K562 treated with DMSO at 1 percent for 24 hours (cell line): ENCODE data around the gene PRR3. TPM values are rescaled to one million over a fixed set of nuclear protein-coding genes. Genes with fewer than 3 reads are reported as not detected.

Experiments
- total RNA-seq: library from RNA; unstranded; fragments of 300-600 nt; gene quantifications from 2 replicates; pipeline ENCODE4 v1.2.3, GENCODE V29; 2022; ENCODE audit warnings: low read depth; ENCODE audit not compliant: insufficient read depth

The PRR3 gene
- 14.6 and 16.6 TPM in 2 replicates for total RNA-seq

DNA sequence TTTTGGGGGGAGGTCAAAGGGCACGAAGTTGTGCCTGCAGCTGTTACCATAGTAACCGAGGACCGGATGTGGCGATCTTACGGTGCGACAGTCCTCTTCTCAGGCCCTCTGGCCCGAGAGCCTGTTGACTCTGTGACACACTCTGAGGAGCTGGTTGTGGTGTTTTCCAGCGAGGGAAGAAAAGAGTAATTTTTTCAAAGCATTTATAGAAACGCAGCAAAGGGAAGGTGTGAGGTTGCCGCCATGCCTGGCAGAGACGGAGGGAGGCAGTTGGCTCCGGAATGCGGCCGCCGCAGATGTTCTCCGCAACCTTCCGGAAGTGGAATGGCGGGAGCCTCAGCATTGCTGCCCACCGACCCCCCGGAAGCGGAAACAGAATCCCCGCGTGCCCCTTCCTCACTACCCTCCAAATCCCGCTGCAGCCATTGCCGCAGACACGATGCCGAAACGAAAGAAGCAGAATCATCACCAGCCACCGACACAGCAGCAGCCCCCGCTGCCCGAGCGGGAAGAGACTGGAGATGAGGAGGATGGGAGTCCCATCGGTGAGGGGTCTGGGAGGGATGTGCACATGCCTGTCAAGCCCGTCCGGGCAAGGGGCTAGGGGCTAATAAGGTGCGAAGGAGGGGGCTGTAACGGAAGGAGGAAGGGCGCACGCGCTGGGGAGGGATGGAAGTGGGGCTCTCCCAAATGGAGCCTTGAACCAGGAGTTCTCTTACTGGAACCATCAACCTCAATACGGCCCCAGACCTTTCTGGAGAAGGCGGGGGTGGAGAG, at the start of gene PRR3:
PRR3 (plus strand) TSS at position 390 of the 777 bp plus-strand sequence; CDS start at position 440, 50 bp downstream.

DNA sequence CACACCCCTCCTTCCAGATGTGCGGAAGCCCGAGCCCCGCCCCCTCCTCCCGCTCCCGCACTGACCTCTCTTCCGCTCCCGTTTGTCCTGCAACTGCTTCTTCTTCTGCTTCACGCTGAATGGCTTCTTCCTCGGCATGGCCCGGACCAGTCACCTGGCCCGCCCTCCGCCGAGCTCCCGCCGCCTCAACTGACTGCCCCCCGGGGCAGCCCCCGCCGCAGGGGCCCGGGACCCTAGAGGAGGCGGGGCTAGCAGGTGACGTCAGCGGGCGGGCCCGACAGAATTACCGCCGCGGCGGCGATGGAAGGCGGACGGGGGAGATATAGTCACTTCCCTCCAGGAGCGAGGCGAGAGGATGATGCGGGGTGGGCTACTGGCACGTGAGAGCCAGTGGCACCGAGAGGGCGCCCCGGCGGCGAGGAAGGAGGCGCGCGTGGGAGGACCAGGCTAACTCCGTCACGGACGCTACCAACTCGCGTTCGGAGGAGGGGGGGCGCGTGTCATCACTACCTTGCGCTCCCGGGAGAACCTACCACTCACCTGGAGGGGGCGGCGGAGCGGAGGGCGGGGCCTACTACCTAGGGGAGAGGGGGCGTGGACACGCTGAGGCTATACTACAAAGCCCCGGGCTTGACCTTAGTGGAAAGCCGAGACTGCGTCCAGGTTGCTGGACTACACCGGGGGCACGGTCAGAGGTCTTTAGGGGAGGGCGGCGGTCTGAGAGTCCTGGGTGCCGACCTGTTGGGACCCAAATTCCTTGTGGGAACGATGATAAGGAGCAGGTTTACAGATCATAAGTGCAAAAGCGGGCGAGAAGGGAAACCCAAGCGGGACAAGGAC, 809 bp upstream of the PRR3 start, which contains the start of gene GNL1:
GNL1 (minus strand) TSS at position 424 of the 840 bp plus-strand sequence; CDS start at position 138, 286 bp downstream.

DNA sequence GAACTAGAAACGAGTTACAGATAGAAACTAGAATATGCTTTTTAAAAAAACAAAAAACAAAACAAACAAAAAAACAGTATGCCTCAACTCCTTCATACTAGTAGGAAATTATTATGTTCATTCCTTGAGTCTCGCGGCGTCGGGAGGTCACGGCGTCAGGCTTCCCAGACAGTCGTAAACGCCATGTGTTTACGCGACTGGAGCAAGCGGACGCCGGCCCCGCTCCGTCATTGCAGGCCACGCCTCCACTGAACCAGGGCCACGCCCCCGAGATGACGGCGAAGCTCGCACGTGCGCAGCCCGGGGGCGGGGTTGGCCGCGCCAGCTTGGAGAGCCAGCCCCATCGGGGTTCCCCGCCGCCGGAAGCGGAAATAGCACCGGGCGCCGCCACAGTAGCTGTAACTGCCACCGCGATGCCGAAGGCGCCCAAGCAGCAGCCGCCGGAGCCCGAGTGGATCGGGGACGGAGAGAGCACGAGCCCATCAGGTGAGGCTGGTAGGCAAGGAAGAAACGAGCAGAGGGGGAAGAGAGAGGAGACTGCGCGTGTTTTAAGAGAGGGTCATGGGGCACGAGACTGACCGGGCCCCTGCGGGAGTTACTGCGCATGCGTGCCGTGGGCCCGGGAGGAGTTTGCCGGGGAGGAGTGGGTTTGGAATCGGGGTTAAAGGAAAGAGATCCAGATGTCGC, 14.1 kb downstream of the PRR3 start, which contains the start of gene ABCF1:
ABCF1 (plus strand) TSS at position 368 of the 687 bp plus-strand sequence; CDS start at position 414, 46 bp downstream.

Other genes with a start within 250 kb of the PRR3 start
- 12.0 and 12.8 TPM in 2 replicates for gene TRIM39, start 230.4 kb upstream of the PRR3 start, total RNA-seq
- gene RPP21, start 212.1 kb upstream of the PRR3 start, total RNA-seq: 245 and 290 TPM in 2 replicates
- 146 and 147 TPM in 2 replicates for gene HLA-E, start 67.8 kb upstream of the PRR3 start, total RNA-seq
- gene GNL1, start 806 bp upstream of the PRR3 start, total RNA-seq: 76.2 and 79.9 TPM in 2 replicates
- gene ABCF1, start 14.1 kb downstream of the PRR3 start, total RNA-seq: 119 and 123 TPM in 2 replicates
- 26.3 and 30.3 TPM in 2 replicates for gene PPP1R10, start 59.9 kb downstream of the PRR3 start, total RNA-seq
- 89.5 and 94.7 TPM in 2 replicates for gene MRPS18B, start 60.5 kb downstream of the PRR3 start, total RNA-seq
- gene ATAT1, start 69.6 kb downstream of the PRR3 start, total RNA-seq: 1.4 and 2.2 TPM in 2 replicates
- 37.5 and 39.4 TPM in 2 replicates for gene C6orf136, start 89.8 kb downstream of the PRR3 start, total RNA-seq
- gene DHX16, start 115.7 kb downstream of the PRR3 start, total RNA-seq: 65.7 and 68.2 TPM in 2 replicates
- 145 and 155 TPM in 2 replicates for gene PPP1R18, start 129.3 kb downstream of the PRR3 start, total RNA-seq
- 30.7 and 32.7 TPM in 2 replicates for gene NRM, start 133.7 kb downstream of the PRR3 start, total RNA-seq
- 64.8 and 67.6 TPM in 2 replicates for gene MDC1, start 160.0 kb downstream of the PRR3 start, total RNA-seq
- gene TUBB, start 163.1 kb downstream of the PRR3 start, total RNA-seq: 1,630 and 1,662 TPM in 2 replicates
- gene FLOT1, start 185.4 kb downstream of the PRR3 start, total RNA-seq: 309 and 334 TPM in 2 replicates
- gene IER3, start 187.3 kb downstream of the PRR3 start, total RNA-seq: 187 and 201 TPM in 2 replicates